Activated CD8-positive, alpha-beta memory T cell treated with anti-CD3 and anti-CD28 coated beads for 48 hours (primary cell): ENCODE results near the gene TBC1D10A.
A peak's percentile ranks its signal among the peaks of the same experiment; 100 is the strongest.

ENCODE experiments used
- DNase-seq, 3 experiments: peaks; one replicate each; pipeline ENCODE4 v3.0.0-alpha.2; 2020; ENCODE audit warnings: low read depth in 2 of 3, low spot score in 2 of 3

TBC1D10A gene

GRCh38 chr22:30249049-30250038 is 77.4 kb downstream of the TBC1D10A start:
- no peak for DNase-seq

GRCh38 chr22:30248484-30248883 is 78.3 kb downstream of the TBC1D10A start:
- DNase-seq, result no peak

GRCh38 chr22:30247974-30248373 is 78.8 kb downstream of the TBC1D10A start:
- DNase-seq, result no peak

GRCh38 chr22:30247561-30247960 is 79.2 kb downstream of the TBC1D10A start:
- no peak for DNase-seq

GRCh38 chr22:30246814-30247376 is 79.8 kb downstream of the TBC1D10A start:
- peak in 1 of 3 experiments; percentile 51 for DNase-seq

GRCh38 chr22:30245985-30246813 is 80.5 kb downstream of the TBC1D10A start, which contains the start of gene LIF:
LIF (minus strand) TSS chr22:30246759; CDS start chr22:30246695, 64 bp downstream.
- DNase-seq, result peak in 2 of 3 experiments; percentile 33 to 42

DNA sequence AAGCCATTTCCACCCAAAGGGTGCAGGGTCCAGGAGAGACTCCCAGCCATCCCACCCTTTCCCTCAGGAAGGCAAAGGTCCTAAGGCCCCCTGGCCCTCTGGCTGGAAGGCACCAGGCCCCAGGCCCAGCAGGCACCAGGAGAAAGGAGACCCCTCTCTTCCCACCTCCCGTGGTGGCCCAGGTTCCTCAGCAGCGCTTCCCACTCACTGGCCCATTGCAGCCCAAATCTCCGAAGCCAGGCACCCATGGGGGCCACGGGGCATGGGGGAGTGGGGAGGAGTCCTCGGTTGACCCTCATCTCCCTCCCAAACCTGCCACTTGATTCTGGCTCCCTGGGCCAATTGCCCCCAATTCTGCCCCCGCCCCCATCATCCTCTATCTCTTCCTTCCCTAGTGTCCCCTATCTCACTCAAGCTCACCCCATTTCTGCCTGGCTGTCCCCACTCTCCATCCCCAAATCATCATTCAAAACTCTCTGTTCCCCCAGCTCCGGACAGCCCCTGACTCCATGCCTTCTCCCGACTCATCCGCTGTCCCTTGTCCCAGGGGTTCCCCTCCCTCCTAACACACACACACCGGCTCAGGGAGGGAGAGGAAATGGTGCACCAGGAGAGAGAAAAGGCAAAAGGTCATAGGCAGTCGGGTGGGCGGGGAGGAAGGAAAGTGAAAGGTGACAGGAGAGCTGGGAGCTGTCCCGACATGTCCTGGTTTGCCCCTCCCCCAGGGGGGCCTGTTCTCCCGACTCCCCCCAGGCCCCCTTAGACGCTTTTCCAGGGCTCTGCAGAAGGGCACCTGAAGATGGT is 81.4 kb downstream of the TBC1D10A start:
- no peak for DNase-seq

DNA sequence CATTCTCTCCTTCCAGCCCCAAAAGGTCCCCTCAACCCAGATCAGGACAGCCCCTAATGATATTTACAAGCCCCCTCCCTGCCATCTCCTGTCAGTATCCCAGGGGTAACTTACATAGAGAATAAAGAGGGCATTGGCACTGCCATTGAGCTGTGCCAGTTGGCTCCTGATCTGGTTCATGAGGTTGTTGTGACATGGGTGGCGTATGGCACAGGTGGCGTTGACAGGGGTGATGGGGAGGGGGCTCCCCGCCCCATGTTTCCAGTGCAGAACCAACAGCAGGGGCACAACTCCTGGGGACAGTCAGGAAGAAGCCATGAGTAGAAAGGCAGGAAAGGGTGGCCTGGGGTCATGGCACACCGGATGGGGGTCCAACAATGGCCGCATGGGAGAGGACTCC is 82.1 kb downstream of the TBC1D10A start:
- no peak for DNase-seq

DNA sequence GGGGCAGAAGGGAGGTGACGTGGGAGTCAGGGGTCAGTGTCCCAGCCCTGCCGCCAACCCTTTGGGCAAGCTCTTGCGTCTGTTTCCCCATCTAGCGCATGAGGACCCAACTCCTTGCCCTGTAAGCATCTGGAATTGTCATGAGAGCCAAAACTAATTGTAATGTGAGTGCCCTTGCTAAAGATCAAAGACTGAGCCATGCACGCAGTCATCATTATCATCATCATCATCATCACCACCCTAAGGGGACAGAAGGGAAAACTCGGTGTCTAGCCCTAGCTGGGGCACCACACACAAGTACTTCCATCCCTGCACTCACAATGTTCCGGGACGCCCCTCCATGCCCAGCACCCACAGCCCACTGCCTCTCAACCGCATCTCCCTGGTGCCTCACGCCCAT is 82.7 kb downstream of the TBC1D10A start:
- DNase-seq, result no peak

- no peak for DNase-seq
Measured at GRCh38 chr22:30243661-30244060, 83.1 kb downstream of the TBC1D10A start.
